AG04450 (cell line): ENCODE results near the gene USO1. TPM values are rescaled to one million over a fixed set of nuclear protein-coding genes. Genes with fewer than 3 reads are reported as not detected.

Source experiments
- CTCF ChIA-PET: fragments of 300-600, 350-600 bp; formaldehyde crosslinking; extraction: SDS; loops from one replicate; lab custom pipeline; 2022; ENCODE audit warnings: antibody characterized with exemption, inconsistent platforms; lab: Charles Lee
- POLR2A ChIA-PET: fragments of 350-600 bp; formaldehyde crosslinking; extraction: SDS; loops from one replicate; lab custom pipeline; 2021; ENCODE audit warnings: antibody characterized with exemption, inconsistent platforms; lab: Yijun Ruan, JAX
- DNase-seq: peaks from one replicate; pipeline ENCODE4 v3.0.0-alpha.2; 2011; ENCODE audit warnings: low read depth, low spot score
- H3K27ac ChIP-seq: one replicate; pipeline ENCODE4 v1.5.1; 2012; ENCODE audit warnings: low read depth, low read length, control low read depth
- H3K27me3 ChIP-seq: one replicate; pipeline ENCODE4 v1.6.0; 2012; ENCODE audit warnings: low read length; ENCODE audit not compliant: control insufficient read depth, insufficient read depth
- H3K4me3 ChIP-seq: 2 replicates; pipeline ENCODE4 v1.5.1; 2011; ENCODE audit warnings: mild to moderate bottlenecking, low read depth, low read length, control low read depth
- H3K9me3 ChIP-seq: 2 replicates; pipeline ENCODE4 v1.5.1; 2012; ENCODE audit warnings: low read length; ENCODE audit not compliant: control insufficient read depth, insufficient read depth
- polyA plus RNA-seq: library from polyadenylated mRNA; depleted of rRNA; stranded (reverse); fragments of >200 nt; gene quantifications from 2 replicates; pipeline ENCODE4 v1.2.3, GENCODE V29; 2011
- TF ChIP-seq, protein P1 (sequence below): IDR thresholded peaks from 2 replicates; pipeline ENCODE4 v1.5.1; 2011; ENCODE audit warnings: low read depth, low read length, control low read depth, inconsistent platforms

USO1 gene
- polyA plus RNA-seq, 1 experiment: 142 TPM

DNA sequence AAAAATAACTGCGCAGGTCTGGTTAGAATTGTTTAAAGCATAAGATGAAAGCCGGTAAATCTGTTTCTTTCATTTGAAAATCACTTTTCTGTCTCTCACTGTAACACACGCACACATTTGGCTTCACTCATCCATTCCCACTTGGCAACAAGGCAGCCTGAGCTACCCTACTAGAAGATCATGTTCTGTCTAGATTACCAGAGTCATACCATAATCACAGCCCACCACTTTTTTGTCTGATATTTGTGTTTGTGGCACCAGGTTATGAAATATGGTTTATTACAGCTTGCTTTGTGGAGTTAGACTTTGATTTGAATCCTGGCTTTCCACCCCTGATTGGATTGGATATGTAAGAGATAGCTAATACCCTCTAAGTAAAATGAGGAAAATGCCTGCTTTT is 2.2 kb downstream of the USO1 start:
- Histone ChIP-seq H3K27ac (no peak overlapping the region), H3K4me3 (peak overlapping the region; percentile 99), H3K27me3 (no peaks in the 10 kb centered on the region), H3K9me3 (peaks cover 5% of the 10 kb centered on the region; the same call in 1 of the 2 replicates)
- CTCF ChIA-PET: interaction anchor here (1.3 kb wide), 1 partner anchor 18 kb away, joined by 3 read pairs; no protein-coding TSS in a partner anchor
- TF ChIP-seq, protein P1, sequence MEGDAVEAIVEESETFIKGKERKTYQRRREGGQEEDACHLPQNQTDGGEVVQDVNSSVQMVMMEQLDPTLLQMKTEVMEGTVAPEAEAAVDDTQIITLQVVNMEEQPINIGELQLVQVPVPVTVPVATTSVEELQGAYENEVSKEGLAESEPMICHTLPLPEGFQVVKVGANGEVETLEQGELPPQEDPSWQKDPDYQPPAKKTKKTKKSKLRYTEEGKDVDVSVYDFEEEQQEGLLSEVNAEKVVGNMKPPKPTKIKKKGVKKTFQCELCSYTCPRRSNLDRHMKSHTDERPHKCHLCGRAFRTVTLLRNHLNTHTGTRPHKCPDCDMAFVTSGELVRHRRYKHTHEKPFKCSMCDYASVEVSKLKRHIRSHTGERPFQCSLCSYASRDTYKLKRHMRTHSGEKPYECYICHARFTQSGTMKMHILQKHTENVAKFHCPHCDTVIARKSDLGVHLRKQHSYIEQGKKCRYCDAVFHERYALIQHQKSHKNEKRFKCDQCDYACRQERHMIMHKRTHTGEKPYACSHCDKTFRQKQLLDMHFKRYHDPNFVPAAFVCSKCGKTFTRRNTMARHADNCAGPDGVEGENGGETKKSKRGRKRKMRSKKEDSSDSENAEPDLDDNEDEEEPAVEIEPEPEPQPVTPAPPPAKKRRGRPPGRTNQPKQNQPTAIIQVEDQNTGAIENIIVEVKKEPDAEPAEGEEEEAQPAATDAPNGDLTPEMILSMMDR: no peak
- POLR2A ChIA-PET: interaction anchor here (0.7 to 1.3 kb wide), 3 partner anchors 11 to 130 kb away, joined by 3 to 7 read pairs (median 3); no protein-coding TSS in a partner anchor
- no peak for DNase-seq

DNA sequence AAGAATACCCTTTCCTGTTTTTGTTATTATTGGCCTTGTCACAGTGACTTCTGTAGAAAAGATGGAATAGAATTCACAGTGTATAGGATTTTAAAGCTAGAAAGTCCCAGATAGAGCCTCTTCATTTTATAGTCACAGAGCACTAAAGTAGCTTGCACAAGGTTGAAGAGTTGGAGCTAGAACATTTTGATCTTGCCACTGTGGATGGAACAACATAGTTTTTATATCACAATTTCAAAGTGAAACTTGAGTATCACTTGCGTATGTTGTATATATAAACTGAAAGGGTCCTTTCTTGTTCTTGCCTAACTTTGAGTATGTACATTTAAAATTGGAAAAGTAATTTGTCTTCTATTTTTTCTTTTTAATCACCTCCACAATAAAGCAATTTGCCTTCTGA is 2.7 kb downstream of the USO1 start:
- POLR2A ChIA-PET: interaction anchor here (0.6 to 1.3 kb wide), 4 partner anchors 12 to 130 kb away, joined by 3 to 7 read pairs (median 3); no protein-coding TSS in a partner anchor
- H3K27me3 ChIP-seq: no peaks in the 10 kb centered on the region
- H3K9me3 ChIP-seq: peaks cover 5% of the 10 kb centered on the region; the same call in 1 of the 2 replicates
- DNase-seq: no peak
- H3K4me3 ChIP-seq: peak overlapping the region; percentile 99; the same call in 1 of the 2 replicates
- CTCF ChIA-PET: interaction anchor here (1.3 kb wide), 1 partner anchor 18 kb away, joined by 3 read pairs; no protein-coding TSS in a partner anchor
- TF ChIP-seq, protein P1: no peak
- H3K27ac ChIP-seq: no peak overlapping the region

DNA sequence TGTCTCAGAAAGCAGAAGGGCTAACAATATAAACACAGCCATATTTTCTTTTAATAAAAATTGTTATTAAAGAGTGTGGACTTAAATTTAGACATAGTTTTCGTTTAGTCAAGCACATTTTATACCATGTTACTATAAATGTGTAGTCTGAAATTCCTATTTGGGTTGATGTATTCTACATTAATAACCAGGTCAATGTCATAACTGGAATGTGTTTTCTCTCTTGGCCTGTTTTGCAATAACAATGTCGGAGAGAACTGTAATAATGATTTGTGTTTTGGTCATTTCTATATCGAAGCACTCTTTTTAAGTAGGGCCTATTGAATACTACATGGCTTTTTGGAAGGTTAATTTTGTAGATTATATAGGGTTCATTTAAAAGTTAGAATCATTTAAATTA is 5.5 kb downstream of the USO1 start:
- DNase-seq: no peak
- TF ChIP-seq, protein P1: no peak
- POLR2A ChIA-PET: no interaction called here
- peaks cover 12% of the 10 kb centered on the region for H3K9me3 ChIP-seq
- no peaks in the 10 kb centered on the region for H3K27me3 ChIP-seq
- CTCF ChIA-PET: no interaction called here
- H3K4me3 ChIP-seq: no peak overlapping the region
- H3K27ac ChIP-seq: no peak overlapping the region

DNA sequence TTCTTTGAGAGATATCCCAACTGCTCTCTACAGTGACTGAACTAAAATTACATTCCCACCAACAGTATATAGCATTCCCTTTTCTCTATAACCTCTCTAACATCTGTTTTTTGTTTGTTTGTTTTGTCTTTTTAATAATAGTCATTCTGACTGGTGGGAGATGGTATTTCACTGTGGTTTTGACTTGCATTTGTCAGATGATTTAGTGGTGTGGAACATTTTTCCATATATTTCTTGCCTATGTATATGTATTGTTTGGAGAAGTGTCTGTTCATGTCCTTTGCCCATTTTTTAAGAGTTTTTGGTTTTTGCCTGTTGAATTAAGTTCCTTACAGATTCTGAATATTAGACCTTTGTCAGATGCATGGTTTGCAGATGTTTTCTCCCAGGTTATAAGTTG is 9.0 kb downstream of the USO1 start:
- TF ChIP-seq, protein P1: no peak
- ChIA-PET CTCF (interaction anchor here (0.7 to 2.3 kb wide), 3 partner anchors 10 to 1005 kb away, joined by 5 to 12 read pairs (median 5); partner anchors contain the start of gene USO1), POLR2A (no interaction called here)
- DNase-seq: no peak
- Histone ChIP-seq H3K27ac (no peak overlapping the region), H3K27me3 (no peaks in the 10 kb centered on the region), H3K4me3 (no peak overlapping the region), H3K9me3 (peaks cover 9% of the 10 kb centered on the region)

DNA sequence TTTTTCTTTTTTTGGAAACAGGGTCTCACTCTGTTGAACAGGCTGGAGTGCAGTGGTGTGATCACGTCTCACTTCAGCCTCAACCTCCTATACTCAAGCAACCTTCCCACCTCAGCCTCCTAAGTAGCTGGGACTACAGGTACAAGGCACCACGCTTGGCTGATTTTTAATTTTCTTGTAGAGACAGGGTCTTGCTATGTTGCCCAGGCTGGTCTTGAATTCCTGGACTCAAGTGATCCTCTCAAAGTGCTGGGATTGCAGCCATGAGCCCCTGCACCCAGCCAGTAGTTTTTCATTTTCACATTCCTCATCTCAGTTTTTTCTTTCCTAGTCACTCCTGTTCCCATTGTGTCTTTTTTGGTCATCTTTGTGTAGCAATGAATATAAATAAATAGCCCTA is 11.1 kb downstream of the USO1 start:
- POLR2A ChIA-PET: interaction anchor here (0.7 kb wide), 1 partner anchor 11 kb away, joined by 4 read pairs; the partner anchor contains the start of gene USO1
- Histone ChIP-seq H3K27ac (no peak overlapping the region), H3K9me3 (peaks cover 9% of the 10 kb centered on the region), H3K27me3 (no peaks in the 10 kb centered on the region), H3K4me3 (no peak overlapping the region)
- CTCF ChIA-PET: interaction anchor here (1.3 kb wide), 1 partner anchor 12 kb away, joined by 3 read pairs; no protein-coding TSS in a partner anchor
- no peak for DNase-seq
- TF ChIP-seq, protein P1: no peak
